Loucy (cell line): Measurements from ENCODE around the gene TEX9.

Experiments used
- CTCF ChIP-seq: fragments of 200-600 bp; sonication (generic); conservative IDR thresholded peaks from 2 replicates; pipeline ENCODE4 v1.5.1; 2014; ENCODE audit warnings: mild to moderate bottlenecking, antibody characterized with exemption, low read length
- EZH2phosphoT487 ChIP-seq: fragments of 200-600 bp; IDR thresholded peaks from 2 replicates; pipeline ENCODE4 v1.6.1; 2018; ENCODE audit warnings: antibody characterized with exemption, mild to moderate bottlenecking, moderate library complexity, borderline replicate concordance

- TF ChIP-seq CTCF (no peak), EZH2phosphoT487 (no peak)
Observed at GRCh38 chr15:56467616-56468015, 102.4 kb downstream of the TEX9 start.
